NCI-H82 (cell line): ENCODE results near the gene TMA16.
A peak's percentile ranks its signal among the peaks of the same experiment; 100 is the strongest.

ENCODE experiments used
- DNase-seq: peaks from one replicate; lab custom pipeline; 2025; lab: John Stamatoyannopoulos, UW

The TMA16 gene

GRCh38 chr4:163563592-163563991 is 69.1 kb downstream of the TMA16 start:
- DNase-seq, result no peak

- DNase-seq, result no peak
Observed at GRCh38 chr4:163564221-163564720, 69.8 kb downstream of the TMA16 start.

GRCh38 chr4:163565226-163566135 is 71.0 kb downstream of the TMA16 start:
- peak; percentile 85 for DNase-seq

GRCh38 chr4:163566257-163566796 is 71.8 kb downstream of the TMA16 start:
- no peak for DNase-seq

DNA sequence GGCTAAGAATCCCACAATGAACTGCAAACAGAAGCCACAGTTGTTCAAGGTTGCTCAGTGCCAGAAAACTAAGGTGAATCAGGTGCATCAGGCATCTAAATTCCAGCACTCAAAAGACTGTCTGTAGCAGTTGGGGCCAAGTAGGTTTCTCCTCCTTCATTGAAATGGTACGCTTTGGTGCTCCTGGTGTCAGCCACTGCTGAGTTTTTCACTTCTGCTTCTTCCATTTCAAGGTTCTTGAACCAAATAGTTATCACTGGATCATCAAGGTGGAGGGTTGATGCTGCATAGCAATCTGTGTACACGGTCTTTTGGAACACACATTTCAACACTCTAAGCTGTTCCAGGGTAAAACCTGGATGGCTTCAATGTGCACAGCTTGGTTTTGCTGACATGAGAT is 74.4 kb downstream of the TMA16 start:
- no peak for DNase-seq
